GM19438 (cell line): ENCODE results near the gene LBX1.
"Not testable (repeated sequence)": the region's sequence is repeated elsewhere in the genome, so short reads cannot be mapped to it uniquely, and the experiment has no call there.

Experiments
- ATAC-seq: cut with Tn5 transposase; IDR thresholded peaks from one replicate; pipeline ENCODE4 v1.9.1; 2021; ENCODE audit warnings: low read depth; ENCODE audit not compliant: unreplicated experiment

The LBX1 gene

DNA sequence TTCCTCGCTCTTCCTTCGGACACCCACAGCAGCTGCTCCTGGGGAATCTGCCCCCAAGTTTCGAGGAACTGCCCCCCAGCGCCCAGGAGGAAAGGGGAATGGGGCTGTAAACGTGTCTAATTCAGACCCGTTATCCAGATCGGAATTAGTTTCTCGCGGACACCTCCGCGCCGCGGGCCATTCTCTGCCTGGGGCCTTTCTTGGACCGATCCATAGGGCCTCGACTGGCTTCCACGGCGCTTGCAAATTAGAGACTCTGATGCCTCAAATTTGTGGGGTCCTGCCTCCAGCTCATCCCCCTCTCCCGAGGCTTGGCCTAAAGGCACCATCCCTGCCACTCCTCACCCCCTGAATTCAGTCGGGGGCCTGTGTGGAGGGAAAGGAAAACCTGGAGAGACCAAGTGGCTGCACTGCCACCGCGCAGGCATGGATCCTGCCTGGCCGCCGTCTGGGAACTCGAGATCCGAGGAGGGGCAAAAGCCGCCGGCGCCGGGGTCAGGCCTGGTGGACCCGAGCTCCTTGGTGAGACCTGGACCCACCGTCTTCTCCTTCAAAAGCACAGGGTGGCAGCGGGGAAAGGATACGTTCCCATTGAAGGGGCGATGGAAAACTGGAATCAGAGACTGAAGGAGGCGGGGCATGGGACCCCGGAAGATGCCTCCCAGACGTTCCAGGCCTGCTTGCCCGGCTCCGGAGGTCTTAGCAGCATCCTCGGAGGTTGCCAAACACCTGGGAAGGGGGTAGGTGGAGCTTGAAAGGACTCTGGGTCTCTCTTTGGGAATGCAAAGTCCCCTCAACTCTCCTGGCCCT lies 13.7 kb downstream of the LBX1 start:
- no peak for ATAC-seq

DNA sequence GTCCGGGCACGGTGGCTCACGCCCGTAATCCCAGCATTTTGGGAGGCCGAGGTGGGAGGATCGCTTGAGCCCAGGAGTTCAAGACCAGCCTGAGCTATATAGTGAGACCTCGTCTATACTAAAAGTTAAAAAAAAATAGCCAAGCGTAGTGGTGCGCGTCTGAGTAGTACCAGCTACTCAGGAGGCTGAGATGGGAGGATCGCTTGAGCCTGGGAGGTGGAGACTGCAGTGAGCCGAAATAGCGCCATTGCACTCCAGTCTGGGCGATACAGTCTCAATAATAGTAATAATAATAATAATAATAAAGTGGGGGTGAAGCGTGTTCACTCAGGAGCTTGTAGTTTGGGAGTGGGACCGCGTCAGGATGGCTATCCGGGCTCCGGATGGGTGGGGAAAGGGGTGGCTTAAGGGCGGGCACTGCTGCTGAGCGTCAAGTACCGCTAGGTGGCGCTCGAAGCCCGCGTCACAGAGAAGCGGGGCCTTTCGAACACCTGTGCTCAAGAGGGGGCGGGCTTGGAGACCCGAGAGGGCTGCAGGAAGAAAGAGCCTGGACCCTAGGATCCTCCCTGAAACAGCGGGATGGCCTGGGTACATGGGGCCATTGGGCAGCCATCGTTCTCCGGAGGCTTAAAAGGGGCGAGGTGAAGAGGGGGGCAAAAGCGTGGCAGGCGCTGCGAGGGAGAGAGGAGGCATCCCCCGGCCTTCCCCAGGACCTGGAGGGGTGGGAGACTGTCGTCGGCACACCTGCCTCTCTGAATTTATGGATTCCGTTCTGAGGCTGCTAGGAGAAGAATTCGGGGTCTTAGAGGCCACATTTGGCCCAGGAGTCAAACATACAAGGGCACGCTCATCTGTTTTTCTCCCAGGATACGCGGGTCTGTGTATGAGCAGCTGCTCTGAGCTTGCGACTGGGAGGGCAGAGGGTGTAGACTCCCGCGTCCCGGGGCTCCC lies 14.5 kb downstream of the LBX1 start:
- ATAC-seq, result no peak

DNA sequence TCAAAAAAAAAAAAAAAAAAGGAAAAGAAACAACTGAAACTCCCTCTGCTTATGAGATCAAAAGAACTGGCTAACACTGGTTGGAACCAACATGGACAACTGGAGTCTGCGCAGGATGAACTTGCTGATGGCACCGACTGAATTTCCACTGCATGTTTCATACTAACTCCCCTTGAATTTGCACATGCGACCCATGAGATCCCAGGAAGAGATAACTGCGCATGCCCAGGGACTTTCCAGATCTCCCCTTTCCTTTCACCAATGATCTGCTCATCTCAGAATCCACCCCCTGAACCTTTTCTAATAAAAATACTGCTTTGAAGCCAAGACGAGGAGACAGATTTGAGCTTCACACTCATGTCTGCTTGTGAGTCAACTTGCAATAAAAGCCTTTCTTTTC lies 20.7 kb downstream of the LBX1 start:
- ATAC-seq, result no peak

GRCh38 chr10:101207026-101207425 lies 22.2 kb downstream of the LBX1 start:
- no peak for ATAC-seq

- ATAC-seq, result not testable (repeated sequence)
These were observed 26.6 kb downstream of the LBX1 start for GRCh38 chr10:101202667-101203066.

DNA sequence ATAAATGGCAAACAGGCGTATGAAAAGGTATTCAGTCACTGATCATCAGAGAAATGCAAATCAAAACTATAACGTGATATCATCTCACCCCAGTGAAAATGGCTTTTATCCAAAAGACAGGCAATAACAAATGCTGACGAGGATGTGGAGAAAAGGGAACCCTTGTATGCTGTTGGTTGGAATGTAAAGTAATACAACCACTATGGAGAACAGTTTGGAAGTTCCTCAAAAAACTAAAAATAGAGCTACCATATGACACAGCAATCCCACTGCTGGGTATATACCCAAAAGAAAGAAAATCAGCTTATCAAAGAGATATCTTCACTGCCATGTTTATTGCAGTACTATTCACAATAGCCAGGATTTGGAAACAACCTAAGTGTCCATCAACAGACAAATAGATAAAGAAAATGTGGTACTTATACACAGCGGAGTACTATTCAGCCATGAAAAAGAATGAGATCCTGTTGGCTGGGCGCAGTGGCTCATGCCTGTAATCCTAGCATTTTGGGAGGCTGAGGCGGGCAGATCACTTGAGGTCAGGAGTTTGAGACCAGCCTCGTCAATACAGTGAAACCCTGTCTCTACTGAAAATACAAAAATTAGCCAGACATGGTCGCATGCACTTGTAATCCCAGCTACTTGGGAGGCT lies 30.8 kb downstream of the LBX1 start:
- not testable (repeated sequence) for ATAC-seq

- no peak for ATAC-seq
These were observed 33.3 kb downstream of the LBX1 start for GRCh38 chr10:101195921-101196320.

- ATAC-seq, result no peak
These were observed 39.5 kb downstream of the LBX1 start for GRCh38 chr10:101189461-101190401.

DNA sequence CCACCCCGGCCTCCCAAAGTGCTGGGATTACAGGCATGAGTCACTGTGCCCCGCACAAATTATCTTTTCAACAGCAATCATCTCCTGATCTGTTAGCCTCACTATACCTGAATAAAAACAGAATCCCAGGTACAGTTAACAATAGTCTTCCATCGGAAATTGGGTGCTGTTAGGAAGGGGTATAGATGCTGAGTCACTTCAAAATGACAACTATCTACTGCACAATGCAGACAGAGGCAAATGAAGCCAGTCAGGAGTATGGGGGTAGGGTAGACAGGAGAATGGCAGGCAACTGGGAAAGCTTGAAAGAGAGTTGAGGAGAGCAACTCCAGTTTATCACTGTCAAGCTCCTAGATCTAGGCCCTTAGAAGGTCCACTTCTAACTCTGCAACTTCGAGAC lies 40.3 kb downstream of the LBX1 start:
- no peak for ATAC-seq

DNA sequence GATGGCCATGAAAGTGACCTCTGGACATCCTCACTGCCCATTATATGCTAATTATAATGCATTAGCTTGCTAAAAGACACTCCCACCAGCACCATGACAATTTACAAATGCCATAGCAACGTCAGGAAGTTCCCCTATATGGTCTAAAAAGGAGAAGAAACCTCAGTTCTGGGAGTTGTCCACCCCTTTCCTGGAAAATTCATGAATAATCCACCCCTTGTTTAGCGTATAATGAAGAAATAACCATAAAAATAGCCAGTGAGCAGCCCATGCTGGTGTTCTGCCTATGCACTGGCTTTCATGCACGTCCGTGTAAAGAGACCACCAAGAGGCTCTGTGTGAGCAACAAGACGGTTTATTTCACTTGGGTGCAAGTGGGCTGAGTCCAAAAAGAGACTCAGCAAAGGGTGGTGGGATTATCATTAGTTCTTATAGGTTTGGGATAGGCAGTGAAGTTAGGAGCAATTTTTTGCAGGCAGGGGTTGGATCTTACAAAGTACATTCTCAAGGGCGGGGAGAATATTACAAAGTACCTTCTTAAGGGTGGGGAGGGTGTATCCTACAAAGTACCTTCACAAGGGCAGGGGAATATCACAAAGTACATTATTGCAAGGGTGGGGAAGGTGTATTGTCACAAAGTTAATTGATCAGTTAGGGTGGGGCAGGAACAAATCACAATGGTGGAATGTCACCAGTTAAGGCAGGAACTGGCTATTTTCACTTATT lies 45.6 kb downstream of the LBX1 start:
- ATAC-seq, result no peak

DNA sequence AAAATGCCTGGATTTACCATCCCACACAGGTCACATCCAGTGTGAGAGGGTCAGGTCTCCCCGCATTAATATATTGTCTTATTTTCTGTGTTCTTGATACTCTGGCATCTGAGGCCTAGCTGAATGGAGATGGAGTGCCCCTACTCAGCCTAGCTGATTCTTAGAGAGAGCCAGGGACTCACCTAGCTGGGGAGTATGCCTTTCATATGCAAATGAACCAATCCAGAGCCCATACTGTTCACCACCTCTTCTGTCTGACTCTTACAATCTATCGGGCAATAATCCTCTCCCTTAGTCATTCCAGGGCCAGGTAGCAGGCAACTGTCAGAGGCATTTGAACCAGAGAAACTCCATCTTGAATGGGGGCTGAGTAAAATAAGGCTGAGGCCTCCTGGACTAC lies 46.3 kb downstream of the LBX1 start:
- ATAC-seq, result no peak
